ENCODE measurements around the gene ZNF653. TPM values are rescaled to one million over a fixed set of nuclear protein-coding genes. Genes with fewer than 3 reads are reported as not detected.
"Not testable (repeated sequence)": the region's sequence is repeated elsewhere in the genome, so short reads cannot be mapped to it uniquely, and the experiment has no call there.

ZNF653 gene
- total RNA-seq, 1 experiment from 2014 or later: 6.0 TPM

- DNase-seq (ENCODE audit: low read depth): not testable (repeated sequence)
These were observed 72.1 kb downstream of the ZNF653 start for GRCh38 chr19:11433526-11433925.

Other genes starting within 250 kb of the ZNF653 start
- gene DOCK6, start 243.3 kb downstream of the ZNF653 start, total RNA-seq (2014; rRNA removed; shearing (Covaris generic)): 2.5 and 3.2 TPM in 2 replicates
- not detected in 2 replicates for gene TSPAN16, start 209.7 kb downstream of the ZNF653 start, total RNA-seq (2014; rRNA removed; shearing (Covaris generic))
- gene RAB3D, start 166.2 kb downstream of the ZNF653 start, total RNA-seq (2014; rRNA removed; shearing (Covaris generic)): 6.2 and 7.5 TPM in 2 replicates
- 211 and 255 TPM in 2 replicates for gene TMEM205, start 159.6 kb downstream of the ZNF653 start, total RNA-seq (2014; rRNA removed; shearing (Covaris generic))
- 4.3 and 4.8 TPM in 2 replicates for gene CCDC159, start 159.3 kb downstream of the ZNF653 start, total RNA-seq (2014; rRNA removed; shearing (Covaris generic))
- 14.1 and 17.3 TPM in 2 replicates for gene PLPPR2, start 150.4 kb downstream of the ZNF653 start, total RNA-seq (2014; rRNA removed; shearing (Covaris generic))
- gene SWSAP1, start 131.2 kb downstream of the ZNF653 start, total RNA-seq (2014; rRNA removed; shearing (Covaris generic)): 2.0 and 3.0 TPM in 2 replicates
- 21.2 and 22.9 TPM in 2 replicates for gene EPOR, start 121.5 kb downstream of the ZNF653 start, total RNA-seq (2014; rRNA removed; shearing (Covaris generic))
- 3.3 and 4.2 TPM in 2 replicates for gene RGL3, start 86.5 kb downstream of the ZNF653 start, total RNA-seq (2014; rRNA removed; shearing (Covaris generic))
- gene ODAD3, start 70.7 kb downstream of the ZNF653 start, total RNA-seq (2014; rRNA removed; shearing (Covaris generic)): 2.3 and 3.1 TPM in 2 replicates
- gene PRKCSH, start 70.2 kb downstream of the ZNF653 start, total RNA-seq (2014; rRNA removed; shearing (Covaris generic)): 88.3 and 94.3 TPM in 2 replicates
- gene ELAVL3, start 24.8 kb downstream of the ZNF653 start, total RNA-seq (2014; rRNA removed; shearing (Covaris generic)): not detected in 2 replicates
- gene ECSIT, start 23.3 kb upstream of the ZNF653 start, total RNA-seq (2014; rRNA removed; shearing (Covaris generic)): 47.9 and 51.2 TPM in 2 replicates
- 0.96 and 3.0 TPM in 2 replicates for gene CNN1, start 33.0 kb upstream of the ZNF653 start, total RNA-seq (2014; rRNA removed; shearing (Covaris generic))
- 62.6 and 108 TPM in 2 replicates for gene ELOF1, start 53.4 kb upstream of the ZNF653 start, total RNA-seq (2014; rRNA removed; shearing (Covaris generic))
- gene ACP5, start 71.8 kb upstream of the ZNF653 start, total RNA-seq (2014; rRNA removed; shearing (Covaris generic)): 1.7 and 2.1 TPM in 2 replicates
- 16.6 and 17.3 TPM in 2 replicates for gene ZNF627, start 91.6 kb upstream of the ZNF653 start, total RNA-seq (2014; rRNA removed; shearing (Covaris generic))
- 7.9 and 11.5 TPM in 2 replicates for gene ZNF823, start 233.1 kb upstream of the ZNF653 start, total RNA-seq (2014; rRNA removed; shearing (Covaris generic))

Data from RPMI7951 (cell line).